Aorta (tissue), 5 donors: ENCODE measurements around the gene TCF7. TPM values are rescaled to one million over a fixed set of nuclear protein-coding genes. Genes with fewer than 3 reads are reported as not detected.
A peak's percentile ranks its signal among the peaks of the same experiment; 100 is the strongest.

ENCODE experiments used
- ATAC-seq: fragments of 200-7000 bp; cut with Tn5 transposase; one replicate; pipeline ENCODE4 v1.9.1; 2022; ENCODE audit warnings: moderate library complexity; ENCODE audit not compliant: low FRiP score
- DNase-seq, 2 donors: peaks; one replicate each; pipeline ENCODE4 v3.0.0-alpha.2; 2020
- H3K27ac ChIP-seq, 2 donors: one replicate each; pipeline ENCODE4 v1.5.1; 2013; ENCODE audit warnings: low read length in 2 of 2, mild to moderate bottlenecking in 2 of 2, moderate library complexity in 2 of 2, control low read depth in 1 of 2, inconsistent platforms in 1 of 2, low read depth in 1 of 2
- H3K27me3 ChIP-seq, 2 donors: one replicate each; pipeline ENCODE4 v1.6.1; 2013; ENCODE audit warnings: control low read depth in 1 of 2, low read length in 1 of 2, mild to moderate bottlenecking in 1 of 2, moderate library complexity in 1 of 2; ENCODE audit not compliant: insufficient read depth in 2 of 2, control insufficient read depth in 1 of 2
- H3K36me3 ChIP-seq, 2 donors: one replicate each; pipeline ENCODE4 v1.6.1; 2013; ENCODE audit warnings: control low read depth in 1 of 2, low read length in 1 of 2, mild to moderate bottlenecking in 1 of 2; ENCODE audit not compliant: insufficient read depth in 2 of 2, control insufficient read depth in 1 of 2
- H3K4me1 ChIP-seq, 2 donors: one replicate each; pipeline ENCODE4 v1.6.1; 2013; ENCODE audit warnings: low read length in 2 of 2, control low read depth in 1 of 2, mild to moderate bottlenecking in 1 of 2, moderate library complexity in 1 of 2; ENCODE audit not compliant: insufficient read depth in 2 of 2, control insufficient read depth in 1 of 2
- H3K4me3 ChIP-seq, 2 donors: one replicate each; pipeline ENCODE4 v1.5.1; 2013; ENCODE audit warnings: low read length in 2 of 2, control low read depth in 1 of 2, mild to moderate bottlenecking in 1 of 2
- H3K9me3 ChIP-seq: one replicate; pipeline ENCODE4 v1.6.1; 2013; ENCODE audit warnings: mild to moderate bottlenecking, low read length; ENCODE audit not compliant: control insufficient read depth
- WGBS, 2 donors: extraction: QIAGEN DNeasy Blood & Tissue Kit; methylation state at CpG; one replicate each; pipeline ENCODE4 v1.1.7; 2013; 5-methylcytosine and 5-hydroxymethylcytosine counted together
- intact Hi-C, 2 donors: fragments of 100-400 bp; cut with DNase I; formaldehyde crosslinking; loops; one replicate each; pipeline versions ENCODE4 v1.14.2 to v1.15.0; 2022
- polyA plus RNA-seq, 2 donors: library from polyadenylated mRNA; stranded (reverse); fragments of 200-250 nt; gene quantifications; one replicate each; pipeline ENCODE4 v1.2.3, GENCODE V29; 2013
- total RNA-seq, 2 donors: library from RNA; stranded (reverse); fragmentation: NEBNext Ultra II Directional; extraction: Animal tissue kit (Norgen Biotek cat#: 25700); gene quantifications; one replicate each; pipeline ENCODE4 v1.2.1, GENCODE V29; 2021
- donor health status: healthy with polysubstance abuse.
- donor health status: Bipolar disorder and iron deficiency.
- donor health status: DM: no; HTN: no; CAD: no.
- donor health status: DM: no; HTN: no; CAD: no.
- donor health status: DM: yes; HTN: yes; CAD: no.

The TCF7 gene
- total and polyA plus RNA-seq, 4 donors = 0.54 to 4.4 (median 2.2) TPM

DNA sequence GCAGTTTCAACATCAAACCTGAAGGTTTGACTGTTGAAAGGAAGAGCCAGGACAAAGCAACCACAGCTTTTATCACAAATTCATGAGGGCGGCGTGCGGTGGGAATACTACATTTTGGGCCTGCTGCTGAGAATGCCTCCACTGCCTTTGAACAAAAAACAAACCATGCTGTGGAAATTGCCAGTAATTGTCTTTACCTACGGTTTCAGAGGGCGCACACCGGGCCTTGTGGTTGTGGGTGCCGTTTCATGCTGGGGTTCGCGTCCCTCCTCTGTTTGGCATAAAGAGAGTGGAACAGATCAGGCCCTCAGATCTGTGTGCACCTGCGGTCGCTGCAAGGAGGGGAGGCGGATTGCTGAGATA lies 27.6 kb upstream of the TCF7 start:
- WGBS, 2 donors = 97 to 98% methylated on average over 12 of the region's 12 CpGs
- intact Hi-C loops = no loop called here
- no peaks in the 10 kb centered on the region for H3K27me3 ChIP-seq

DNA sequence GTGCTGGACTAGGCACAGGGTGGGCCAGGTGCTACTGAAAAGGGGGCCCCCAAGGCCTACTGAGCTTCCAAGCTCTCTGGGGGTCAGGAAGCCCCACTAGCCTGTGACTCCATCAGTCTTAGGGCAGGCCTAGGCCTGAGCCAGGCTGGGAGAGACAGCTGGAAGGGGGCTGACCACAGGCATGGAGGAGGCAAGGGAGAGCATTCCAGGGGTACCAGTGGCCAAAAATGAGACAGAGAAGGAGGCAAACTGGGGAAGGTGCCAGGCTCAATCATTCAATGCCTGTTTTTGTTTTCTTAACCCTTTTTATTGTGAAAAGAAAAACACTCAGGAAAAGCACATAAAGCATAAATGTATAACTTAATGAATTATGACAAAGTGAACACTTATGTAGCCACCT lies 26.2 kb upstream of the TCF7 start:
- H3K9me3 ChIP-seq = no peaks in the 10 kb centered on the region
- no peak for ATAC-seq
- no peaks in the 10 kb centered on the region for H3K36me3 ChIP-seq
- no peak overlapping the region for H3K4me3 ChIP-seq
- intact Hi-C loops = no loop called here
- no peak for DNase-seq
- H3K4me1 ChIP-seq = no peaks in the 10 kb centered on the region
- no peaks in the 10 kb centered on the region for H3K27me3 ChIP-seq
- no peak overlapping the region for H3K27ac ChIP-seq

More for the DNA sequence above, 27.6 kb upstream of the TCF7 start:
- DNase-seq (no peak), ATAC-seq (no peak)
- Histone ChIP-seq H3K4me1 (no peaks in the 10 kb centered on the region), H3K9me3 (no peaks in the 10 kb centered on the region), H3K27ac (no peak overlapping the region), H3K36me3 (no peaks in the 10 kb centered on the region), H3K4me3 (no peak overlapping the region)

DNA sequence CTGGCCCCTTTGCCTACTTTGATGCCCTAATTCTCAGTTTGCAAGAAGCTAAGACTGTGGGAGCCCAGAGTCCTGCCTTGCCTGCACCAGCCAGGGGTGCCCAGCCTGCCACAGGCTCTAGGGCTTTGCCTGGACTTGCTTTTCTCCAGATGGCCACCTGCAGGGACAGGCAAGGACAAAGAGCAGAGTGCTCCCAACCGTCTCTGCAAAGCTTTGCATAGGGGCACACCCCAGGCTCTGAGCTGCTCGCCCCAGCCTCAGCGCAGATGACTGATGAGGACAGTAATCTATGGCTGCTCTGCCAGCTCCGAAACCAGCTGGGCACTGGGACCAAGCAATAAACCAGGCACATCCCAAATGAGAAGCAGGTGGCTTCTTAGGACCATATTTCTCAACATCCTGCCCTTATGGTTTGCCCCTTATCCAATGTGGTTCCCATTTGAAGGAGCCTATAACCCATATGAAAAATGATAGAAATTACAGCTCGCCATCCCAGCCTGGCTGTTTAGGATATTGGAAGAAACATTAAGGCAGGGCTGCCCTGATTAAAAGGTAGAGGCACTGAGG lies 25.4 kb upstream of the TCF7 start:
- H3K4me3 ChIP-seq = no peak overlapping the region
- no peaks in the 10 kb centered on the region for H3K36me3 ChIP-seq
- intact Hi-C loops = no loop called here
- no peak for ATAC-seq
- DNase-seq = no peak
- H3K4me1 ChIP-seq = no peaks in the 10 kb centered on the region
- no peaks in the 10 kb centered on the region for H3K9me3 ChIP-seq
- no peak overlapping the region for H3K27ac ChIP-seq
- 96 to 99% methylated on average over 5 of the region's 5 CpGs for WGBS, 2 donors
- H3K27me3 ChIP-seq = no peaks in the 10 kb centered on the region

DNA sequence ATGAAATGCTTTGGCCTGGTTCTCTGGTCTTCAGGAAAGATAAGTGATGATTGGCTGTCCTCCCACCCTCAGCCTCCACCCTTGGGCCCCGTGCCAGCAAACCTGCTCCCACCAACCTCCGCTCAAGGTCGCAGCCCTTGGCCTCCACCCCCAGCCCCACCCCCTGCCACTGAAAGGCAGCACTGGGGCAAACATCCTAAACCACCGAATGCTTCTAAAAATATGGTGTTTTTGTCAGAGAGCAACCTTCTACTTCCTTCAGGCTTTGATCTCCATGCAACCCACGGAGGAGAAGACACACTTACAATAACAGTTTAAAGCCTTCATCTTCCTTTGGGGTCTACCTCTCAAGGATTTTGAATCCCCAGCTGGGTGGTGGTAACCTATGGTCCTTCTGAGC lies 24.0 kb upstream of the TCF7 start:
- no peak overlapping the region for H3K27ac ChIP-seq
- ATAC-seq = no peak
- no peaks in the 10 kb centered on the region for H3K36me3 ChIP-seq
- H3K4me3 ChIP-seq = no peak overlapping the region
- no peaks in the 10 kb centered on the region for H3K27me3 ChIP-seq
- peak in 1 of 2 donors; percentile 69 for DNase-seq
- no peaks in the 10 kb centered on the region for H3K9me3 ChIP-seq
- H3K4me1 ChIP-seq = no peaks in the 10 kb centered on the region
- intact Hi-C loops = no loop called here
- WGBS, 2 donors = 81 to 83% methylated on average over 5 of the region's 5 CpGs

DNA sequence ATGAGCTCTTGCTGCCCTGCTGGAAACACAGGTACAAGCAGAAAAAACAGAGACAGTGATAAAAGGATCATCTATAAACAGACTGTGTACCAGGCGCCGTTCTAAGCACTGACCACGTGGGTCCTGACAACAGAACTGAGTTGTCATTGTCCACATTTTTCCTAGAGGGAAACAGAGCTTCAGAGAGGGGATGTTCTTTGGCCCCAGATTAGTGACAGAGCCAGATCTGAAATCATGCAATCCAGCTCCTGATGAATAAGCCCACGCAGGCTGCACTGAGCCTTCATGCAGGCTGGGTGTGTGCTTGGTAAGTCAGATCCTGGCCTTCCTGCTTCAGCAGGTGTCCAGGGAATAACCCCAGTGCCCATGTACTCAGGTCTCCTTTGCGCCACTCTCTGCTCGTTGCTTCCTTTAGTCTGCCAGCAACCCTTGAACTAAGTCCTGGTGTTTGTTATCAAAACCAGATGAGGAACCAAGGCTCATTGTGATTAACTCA lies 22.8 kb upstream of the TCF7 start:
- Histone ChIP-seq H3K4me1 (no peaks in the 10 kb centered on the region), H3K36me3 (no peaks in the 10 kb centered on the region), H3K9me3 (no peaks in the 10 kb centered on the region), H3K27me3 (no peaks in the 10 kb centered on the region), H3K4me3 (no peak overlapping the region), H3K27ac (no peak overlapping the region)
- intact Hi-C loops = no loop called here
- WGBS, 2 donors = 90 to 94% methylated on average over 6 of the region's 6 CpGs
- peak in 1 of 2 donors; percentile 19 for DNase-seq
- no peak for ATAC-seq

DNA sequence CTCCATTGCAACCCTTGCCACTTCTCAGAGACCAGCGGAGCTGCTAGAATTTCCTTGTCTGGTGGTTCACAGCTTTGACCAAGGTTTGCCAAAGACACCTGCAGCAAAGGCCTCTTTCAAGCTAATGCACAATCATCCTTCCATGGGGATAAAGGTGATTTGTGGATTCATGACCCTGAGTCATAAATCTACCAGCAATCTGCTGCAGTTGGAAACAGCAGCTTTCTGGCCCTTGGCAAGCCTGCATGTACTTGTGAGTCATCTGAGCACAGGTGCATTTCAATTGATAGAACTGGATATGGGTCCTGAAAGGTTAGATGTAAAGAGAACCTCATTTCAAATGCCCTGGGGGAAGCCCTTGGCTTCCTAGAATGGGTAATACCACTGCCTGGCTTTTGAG lies 21.6 kb upstream of the TCF7 start:
- H3K4me1 ChIP-seq = no peaks in the 10 kb centered on the region
- no peak overlapping the region for H3K4me3 ChIP-seq
- H3K27ac ChIP-seq = no peak overlapping the region
- H3K36me3 ChIP-seq = no peaks in the 10 kb centered on the region
- no peak for ATAC-seq
- no peaks in the 10 kb centered on the region for H3K27me3 ChIP-seq
- DNase-seq = no peak
- intact Hi-C loops = no loop called here
- 100% methylated on average over 1 of the region's 1 CpG for WGBS, 2 donors
- no peaks in the 10 kb centered on the region for H3K9me3 ChIP-seq

DNA sequence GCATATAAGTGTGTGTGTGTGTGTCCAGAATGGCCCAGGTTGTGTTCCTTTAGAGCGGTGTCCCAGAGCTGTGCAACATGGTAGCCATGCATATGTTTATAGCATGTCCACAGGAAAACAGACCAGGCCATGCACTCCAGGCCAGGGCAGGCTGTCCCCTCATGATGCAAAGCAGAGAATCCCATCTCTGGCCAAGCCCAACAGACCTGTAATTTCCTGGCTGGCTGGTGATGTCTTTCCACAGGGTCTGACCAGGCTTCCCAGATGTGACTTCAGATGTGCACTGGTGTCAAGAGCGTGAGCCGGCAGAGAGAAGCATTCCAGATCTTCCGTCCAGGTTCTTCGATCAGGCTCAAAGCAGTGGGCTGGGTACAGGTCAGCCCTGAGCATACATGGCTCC lies 21.1 kb upstream of the TCF7 start:
- Histone ChIP-seq H3K27ac (no peak overlapping the region), H3K9me3 (no peaks in the 10 kb centered on the region), H3K4me3 (no peak overlapping the region), H3K27me3 (no peaks in the 10 kb centered on the region), H3K36me3 (no peaks in the 10 kb centered on the region), H3K4me1 (no peaks in the 10 kb centered on the region)
- no peak for DNase-seq
- no peak for ATAC-seq
- intact Hi-C loops = no loop called here
- 95 to 96% methylated on average over 5 of the region's 5 CpGs for WGBS, 2 donors

DNA sequence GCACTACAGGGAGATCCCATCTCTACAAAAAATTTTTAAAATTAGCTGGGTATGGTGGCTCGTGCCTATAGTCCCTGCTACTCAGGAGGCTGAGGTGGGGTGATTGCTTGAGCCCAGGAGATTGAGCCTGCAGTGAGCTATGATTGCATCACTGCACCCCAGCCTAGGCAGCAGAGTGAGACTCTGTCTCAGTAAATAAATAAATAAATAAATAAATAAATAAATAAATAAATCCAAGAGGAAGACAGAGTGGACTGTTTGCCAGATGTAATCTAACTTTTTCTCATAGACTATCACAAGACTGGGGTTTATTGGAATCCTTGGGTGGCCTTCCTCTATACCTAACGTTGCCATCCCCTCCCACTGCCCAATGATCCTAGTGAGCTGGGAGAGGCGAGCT lies 19.2 kb upstream of the TCF7 start:
- H3K27ac ChIP-seq = no peak overlapping the region
- WGBS, 2 donors = 21 to 29% methylated on average over 3 of the region's 3 CpGs
- intact Hi-C loops = loop anchor here in 1 of 2 donors (5.0 kb wide), 1 partner anchor 38 kb away; no protein-coding TSS in a partner anchor

DNA sequence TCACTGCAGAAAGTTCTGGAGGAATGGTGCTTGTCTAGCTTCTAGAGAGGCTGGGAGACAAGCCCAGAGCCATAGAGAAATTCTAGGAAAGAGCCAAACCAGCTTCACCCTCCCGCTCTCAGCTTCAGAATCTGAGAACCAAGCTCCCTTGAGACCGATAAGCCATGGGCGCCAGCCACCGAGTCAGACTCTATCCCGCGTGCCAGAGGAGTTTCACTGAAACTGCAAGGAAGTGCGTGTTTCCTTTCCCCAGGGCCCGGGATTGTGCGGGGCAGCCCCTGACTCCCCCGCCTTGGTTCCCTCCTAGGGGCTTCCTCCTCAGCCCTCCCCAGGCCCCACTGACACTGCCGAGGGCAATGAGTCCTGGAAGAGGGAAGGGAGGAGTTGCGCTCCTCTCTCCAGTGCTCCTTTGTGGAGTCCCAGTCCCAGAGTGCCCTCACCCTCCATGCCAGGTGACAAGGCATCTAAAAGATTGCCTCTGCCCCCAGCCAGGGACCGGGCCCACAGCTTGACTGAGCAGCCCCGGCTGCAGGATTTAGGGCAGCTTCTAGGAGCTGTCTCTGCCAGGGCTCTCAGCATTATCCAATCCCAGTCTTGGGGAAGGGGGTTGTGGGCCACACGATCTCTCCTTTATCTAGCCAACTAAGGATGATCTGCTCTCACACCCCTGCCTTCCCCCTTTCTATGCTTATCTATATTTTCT lies 18.4 kb upstream of the TCF7 start:
- no peaks in the 10 kb centered on the region for H3K36me3 ChIP-seq
- no peaks in the 10 kb centered on the region for H3K27me3 ChIP-seq
- intact Hi-C loops = loop anchor here in 1 of 2 donors (5.0 kb wide), 1 partner anchor 39 kb away; no protein-coding TSS in a partner anchor
- DNase-seq (peak; percentile 73 to 85), ATAC-seq (peak; percentile 36)
- H3K4me1 ChIP-seq = no peaks in the 10 kb centered on the region
- WGBS, 2 donors = 11 to 16% methylated on average over 15 of the region's 15 CpGs
- H3K4me3 ChIP-seq = no peak overlapping the region
- H3K9me3 ChIP-seq = no peaks in the 10 kb centered on the region
- no peak overlapping the region for H3K27ac ChIP-seq

More for the DNA sequence above, 19.2 kb upstream of the TCF7 start:
- no peaks in the 10 kb centered on the region for H3K9me3 ChIP-seq
- no peak overlapping the region for H3K4me3 ChIP-seq
- peak; percentile 5 for ATAC-seq
- no peak for DNase-seq
- no peaks in the 10 kb centered on the region for H3K36me3 ChIP-seq
- H3K27me3 ChIP-seq = no peaks in the 10 kb centered on the region
- H3K4me1 ChIP-seq = no peaks in the 10 kb centered on the region
